ENCODE results near the gene TLCD1.
"Not testable (repeated sequence)": the region's sequence is repeated elsewhere in the genome, so short reads cannot be mapped to it uniquely, and the experiment has no call there.

TLCD1 gene

GRCh38 chr17:28738680-28739384, 12.8 kb upstream of the TLCD1 start:
- Histone ChIP-seq H3K9me3 (ENCODE audit: insufficient read depth, low read depth, low read length) (no peaks in the 10 kb centered on the region), H3K36me3 (ENCODE audit: insufficient read depth, low read length) (no peaks in the 10 kb centered on the region), H3K9me2 (replicated peaks; ENCODE audit: low read depth, low read length) (no peaks in the 10 kb centered on the region), H3K4me2 (ENCODE audit: low read depth, low read length, poor library complexity, severe bottlenecking) (peak overlapping the region; percentile 2), H3K9ac (ENCODE audit: low read depth, low read length, poor library complexity, severe bottlenecking) (peak overlapping the region; percentile 28), H2AFZ (ENCODE audit: low read length) (no peak overlapping the region), H4K20me1 (ENCODE audit: insufficient read depth, low read length, poor library complexity, severe bottlenecking) (no peaks in the 10 kb centered on the region), H3K4me3 (ENCODE audit: low read length, poor library complexity, severe bottlenecking) (no peak overlapping the region), H3K4me1 (ENCODE audit: insufficient read depth, low read length, poor library complexity, severe bottlenecking) (peaks cover 19% of the 10 kb centered on the region), H3F3A (ENCODE audit: low read depth) (no peaks in the 10 kb centered on the region), H3K27me3 (ENCODE audit: insufficient read depth, low read length, poor library complexity, severe bottlenecking) (no peaks in the 10 kb centered on the region), H3K79me2 (ENCODE audit: insufficient read depth, low read length) (no peaks in the 10 kb centered on the region)
- TF ChIP-seq CTCF (conservative IDR thresholded peaks at IDR 0.05; ENCODE audit: low read length) (no peak), EZH2phosphoT487 (IDR thresholded peaks at IDR 0.05; ENCODE audit: borderline replicate concordance) (no peak)

- H3K79me2 ChIP-seq (ENCODE audit: insufficient read depth, low read length), result no peaks in the 10 kb centered on the region
- peak overlapping the region; percentile 7; the same call in 1 of the 2 replicates for H2AFZ ChIP-seq (ENCODE audit: low read length)
- H4K20me1 ChIP-seq (ENCODE audit: insufficient read depth, low read length, poor library complexity, severe bottlenecking), result no peaks in the 10 kb centered on the region
- no peaks in the 10 kb centered on the region for H3K36me3 ChIP-seq (ENCODE audit: insufficient read depth, low read length)
- no peaks in the 10 kb centered on the region for H3K27me3 ChIP-seq (ENCODE audit: insufficient read depth, low read length, poor library complexity, severe bottlenecking)
- peaks cover 12% of the 10 kb centered on the region for H3K4me1 ChIP-seq (ENCODE audit: insufficient read depth, low read length, poor library complexity, severe bottlenecking)
- no peak for TF ChIP-seq CTCF (conservative IDR thresholded peaks at IDR 0.05; ENCODE audit: low read length)
- H3K9ac ChIP-seq (ENCODE audit: low read depth, low read length, poor library complexity, severe bottlenecking), result peak overlapping the region; percentile 28
- H3K4me3 ChIP-seq (ENCODE audit: low read length, poor library complexity, severe bottlenecking), result no peak overlapping the region
- H3K9me2 ChIP-seq (replicated peaks; ENCODE audit: low read depth, low read length), result no peaks in the 10 kb centered on the region
- H3K9me3 ChIP-seq (ENCODE audit: insufficient read depth, low read depth, low read length), result no peaks in the 10 kb centered on the region
- no peaks in the 10 kb centered on the region for H3F3A ChIP-seq (ENCODE audit: low read depth)
- H3K4me2 ChIP-seq (ENCODE audit: low read depth, low read length, poor library complexity, severe bottlenecking), result peak overlapping the region; percentile 2
Observed at GRCh38 chr17:28737770-28738679, 12.0 kb upstream of the TLCD1 start.

GRCh38 chr17:28737316-28737715, 11.3 kb upstream of the TLCD1 start:
- no peak overlapping the region for H3K9ac ChIP-seq (ENCODE audit: low read depth, low read length, poor library complexity, severe bottlenecking)
- peaks cover 10% of the 10 kb centered on the region for H3K4me1 ChIP-seq (ENCODE audit: insufficient read depth, low read length, poor library complexity, severe bottlenecking)
- H4K20me1 ChIP-seq (ENCODE audit: insufficient read depth, low read length, poor library complexity, severe bottlenecking), result no peaks in the 10 kb centered on the region
- H3K9me3 ChIP-seq (ENCODE audit: insufficient read depth, low read depth, low read length), result no peaks in the 10 kb centered on the region
- H3K36me3 ChIP-seq (ENCODE audit: insufficient read depth, low read length), result no peaks in the 10 kb centered on the region
- H3K27me3 ChIP-seq (ENCODE audit: insufficient read depth, low read length, poor library complexity, severe bottlenecking), result no peaks in the 10 kb centered on the region
- TF ChIP-seq EZH2phosphoT487 (IDR thresholded peaks at IDR 0.05; ENCODE audit: borderline replicate concordance) (no peak), CTCF (conservative IDR thresholded peaks at IDR 0.05; ENCODE audit: low read length) (no peak)
- H3K79me2 ChIP-seq (ENCODE audit: insufficient read depth, low read length), result no peaks in the 10 kb centered on the region
- no peaks in the 10 kb centered on the region for H3F3A ChIP-seq (ENCODE audit: low read depth)
- no peak overlapping the region for H2AFZ ChIP-seq (ENCODE audit: low read length)
- H3K9me2 ChIP-seq (replicated peaks; ENCODE audit: low read depth, low read length), result no peaks in the 10 kb centered on the region
- no peak overlapping the region for H3K4me2 ChIP-seq (ENCODE audit: low read depth, low read length, poor library complexity, severe bottlenecking)
- H3K4me3 ChIP-seq (ENCODE audit: low read length, poor library complexity, severe bottlenecking), result no peak overlapping the region

- not testable (repeated sequence) for H3F3A ChIP-seq (ENCODE audit: low read depth); H3K79me2 ChIP-seq (ENCODE audit: insufficient read depth, low read length); H3K4me2 ChIP-seq (ENCODE audit: low read depth, low read length, poor library complexity, severe bottlenecking); H3K4me1 ChIP-seq (ENCODE audit: insufficient read depth, low read length, poor library complexity, severe bottlenecking); H4K20me1 ChIP-seq (ENCODE audit: insufficient read depth, low read length, poor library complexity, severe bottlenecking); H3K9me2 ChIP-seq (replicated peaks; ENCODE audit: low read depth, low read length); H3K27me3 ChIP-seq (ENCODE audit: insufficient read depth, low read length, poor library complexity, severe bottlenecking); H3K4me3 ChIP-seq (ENCODE audit: low read length, poor library complexity, severe bottlenecking); H3K9me3 ChIP-seq (ENCODE audit: insufficient read depth, low read depth, low read length); H2AFZ ChIP-seq (ENCODE audit: low read length); H3K36me3 ChIP-seq (ENCODE audit: insufficient read depth, low read length); H3K9ac ChIP-seq (ENCODE audit: low read depth, low read length, poor library complexity, severe bottlenecking)
Observed at GRCh38 chr17:28735913-28736769, 10.1 kb upstream of the TLCD1 start.

Data from Loucy (cell line).